Peyer's patch (tissue), 4 donors: ENCODE data around the gene NGEF. TPM values are rescaled to one million over a fixed set of nuclear protein-coding genes. Genes with fewer than 3 reads are reported as not detected.

Experiments
- DNase-seq, 3 donors: peaks; one replicate each; pipeline ENCODE4 v3.0.0-alpha.2; 2017 to 2019
- H3K27ac ChIP-seq, 4 donors: fragments of 200-600 bp; sonication (generic); one replicate each; pipeline ENCODE4 v1.5.1; 2016 to 2019
- H3K27me3 ChIP-seq, 2 donors: fragments of 200-600 bp; sonication (generic); one replicate each; pipeline ENCODE4 v1.5.1; 2019
- H3K36me3 ChIP-seq, 3 donors: fragments of 200-600 bp; sonication (generic); one replicate each; pipeline ENCODE4 v1.5.1; 2016 to 2019
- H3K4me1 ChIP-seq, 4 donors: fragments of 200-600 bp; sonication (generic); one replicate each; pipeline ENCODE4 v1.5.1; 2016 to 2019
- H3K4me3 ChIP-seq, 4 donors: fragments of 200-600 bp; sonication (generic); 1 replicate in 3 of 4; 2 replicates in 1 of 4; pipeline ENCODE4 v1.5.1; 2016 to 2019; ENCODE audit warnings: mild to moderate bottlenecking in 1 of 4
- H3K9me3 ChIP-seq, 4 donors: fragments of 200-600 bp; sonication (generic); one replicate each; pipeline ENCODE4 v1.5.1; 2016 to 2019; ENCODE audit warnings: mild to moderate bottlenecking in 1 of 4
- POLR2A ChIP-seq, 2 donors: fragments of 450-650 bp; IDR thresholded peaks; one replicate each; pipeline ENCODE4 v1.5.1; 2017; ENCODE audit warnings: antibody characterized with exemption in 2 of 2, mild to moderate bottlenecking in 2 of 2, moderate library complexity in 2 of 2
- total RNA-seq, 4 donors: library from RNA; depleted of rRNA; stranded (reverse); fragments of >200 nt; gene quantifications; one replicate each; pipeline ENCODE4 v1.1.0, GENCODE V29; 2016
- TF ChIP-seq, protein P1 (sequence below), 6 experiments: fragments of 450-650 bp in 4 of 6; fragments of 200-600 bp in 2 of 6; sonication (generic) in 1 of 6; IDR thresholded peaks; one replicate each; pipeline ENCODE4 v1.5.1; 2017 to 2019; ENCODE audit warnings: antibody characterized with exemption in 6 of 6, mild to moderate bottlenecking in 3 of 6, moderate library complexity in 1 of 6

The NGEF gene
- total RNA-seq, 4 donors from 2014 or later: 54.5 to 116 (median 98.1) TPM

DNA sequence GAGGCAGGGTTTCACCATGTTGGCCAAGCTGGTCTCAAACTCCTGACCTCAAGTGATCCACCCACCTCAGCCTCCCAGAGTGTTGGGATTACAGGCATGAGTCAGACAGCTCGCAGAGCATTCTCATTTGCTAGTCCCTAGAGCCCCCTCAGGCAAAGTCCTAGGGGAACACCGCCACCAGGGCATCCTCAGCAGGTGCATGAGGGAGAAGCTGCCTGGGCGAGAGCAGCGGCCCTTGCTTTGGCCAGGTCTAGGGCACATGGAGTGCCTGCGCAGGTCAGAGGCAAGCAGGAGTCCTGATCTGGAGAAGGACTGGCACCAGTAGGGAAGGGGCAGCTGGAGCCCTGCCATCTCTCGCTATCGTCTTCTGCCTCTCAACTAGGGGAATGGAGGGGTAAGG is 32.4 kb downstream of the NGEF start:
- no peak for TF ChIP-seq POLR2A (IDR thresholded peaks at IDR 0.05)
- TF ChIP-seq, protein P1, sequence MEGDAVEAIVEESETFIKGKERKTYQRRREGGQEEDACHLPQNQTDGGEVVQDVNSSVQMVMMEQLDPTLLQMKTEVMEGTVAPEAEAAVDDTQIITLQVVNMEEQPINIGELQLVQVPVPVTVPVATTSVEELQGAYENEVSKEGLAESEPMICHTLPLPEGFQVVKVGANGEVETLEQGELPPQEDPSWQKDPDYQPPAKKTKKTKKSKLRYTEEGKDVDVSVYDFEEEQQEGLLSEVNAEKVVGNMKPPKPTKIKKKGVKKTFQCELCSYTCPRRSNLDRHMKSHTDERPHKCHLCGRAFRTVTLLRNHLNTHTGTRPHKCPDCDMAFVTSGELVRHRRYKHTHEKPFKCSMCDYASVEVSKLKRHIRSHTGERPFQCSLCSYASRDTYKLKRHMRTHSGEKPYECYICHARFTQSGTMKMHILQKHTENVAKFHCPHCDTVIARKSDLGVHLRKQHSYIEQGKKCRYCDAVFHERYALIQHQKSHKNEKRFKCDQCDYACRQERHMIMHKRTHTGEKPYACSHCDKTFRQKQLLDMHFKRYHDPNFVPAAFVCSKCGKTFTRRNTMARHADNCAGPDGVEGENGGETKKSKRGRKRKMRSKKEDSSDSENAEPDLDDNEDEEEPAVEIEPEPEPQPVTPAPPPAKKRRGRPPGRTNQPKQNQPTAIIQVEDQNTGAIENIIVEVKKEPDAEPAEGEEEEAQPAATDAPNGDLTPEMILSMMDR (IDR thresholded peaks at IDR 0.05): no peak
- peak in 2 of 3 donors; percentile 45 to 46 for DNase-seq
- Histone ChIP-seq H3K4me1 (peaks cover 0 to 26% (median 0%) of the 10 kb centered on the region in 4 donors), H3K9me3 (no peaks in the 10 kb centered on the region), H3K27ac (peak overlapping the region in 3 of 4 donors; percentile 48 to 88 (median 75)), H3K27me3 (no peaks in the 10 kb centered on the region), H3K36me3 (no peaks in the 10 kb centered on the region), H3K4me3 (no peak overlapping the region)

DNA sequence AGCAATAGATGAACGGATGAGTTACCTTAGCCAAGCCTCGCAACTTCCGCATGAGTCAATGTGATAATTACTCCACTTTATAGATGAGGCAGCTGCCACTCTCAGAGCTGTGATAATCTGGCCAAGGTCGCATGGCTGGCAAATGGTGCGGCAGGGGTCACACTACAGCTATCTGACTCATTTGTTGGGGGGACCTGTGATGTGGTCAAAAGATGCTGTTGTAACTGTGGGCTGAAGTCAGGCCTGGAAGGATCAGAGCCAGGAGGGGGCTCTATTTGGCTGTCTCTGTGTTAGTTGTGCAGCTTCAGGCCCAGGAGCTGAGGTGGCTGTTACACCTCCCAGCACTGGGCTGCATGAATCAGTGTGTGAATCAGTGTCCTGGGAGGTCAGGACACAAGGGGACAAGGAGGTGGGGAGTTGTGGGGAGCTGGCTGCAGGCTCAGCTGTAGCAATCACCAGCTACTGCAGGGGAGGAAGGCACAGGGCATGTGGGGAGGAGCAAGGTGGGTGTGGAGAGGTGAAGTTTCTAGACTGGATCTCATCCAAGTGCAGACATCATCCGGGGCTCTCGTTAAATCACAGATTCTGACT is 33.1 kb downstream of the NGEF start:
- TF ChIP-seq POLR2A (IDR thresholded peaks at IDR 0.05): no peak
- TF ChIP-seq, protein P1 (IDR thresholded peaks at IDR 0.05): peak in 1 of 6 experiments; percentile 15
- H3K27me3 ChIP-seq: no peaks in the 10 kb centered on the region
- H3K4me1 ChIP-seq: peaks cover 0 to 26% (median 0%) of the 10 kb centered on the region in 4 donors
- H3K9me3 ChIP-seq: no peaks in the 10 kb centered on the region
- H3K27ac ChIP-seq: peak overlapping the region in 3 of 4 donors; percentile 48 to 88 (median 75)
- no peak overlapping the region for H3K4me3 ChIP-seq
- H3K36me3 ChIP-seq: no peaks in the 10 kb centered on the region
- DNase-seq: peak in 2 of 3 donors; percentile 70 to 75

DNA sequence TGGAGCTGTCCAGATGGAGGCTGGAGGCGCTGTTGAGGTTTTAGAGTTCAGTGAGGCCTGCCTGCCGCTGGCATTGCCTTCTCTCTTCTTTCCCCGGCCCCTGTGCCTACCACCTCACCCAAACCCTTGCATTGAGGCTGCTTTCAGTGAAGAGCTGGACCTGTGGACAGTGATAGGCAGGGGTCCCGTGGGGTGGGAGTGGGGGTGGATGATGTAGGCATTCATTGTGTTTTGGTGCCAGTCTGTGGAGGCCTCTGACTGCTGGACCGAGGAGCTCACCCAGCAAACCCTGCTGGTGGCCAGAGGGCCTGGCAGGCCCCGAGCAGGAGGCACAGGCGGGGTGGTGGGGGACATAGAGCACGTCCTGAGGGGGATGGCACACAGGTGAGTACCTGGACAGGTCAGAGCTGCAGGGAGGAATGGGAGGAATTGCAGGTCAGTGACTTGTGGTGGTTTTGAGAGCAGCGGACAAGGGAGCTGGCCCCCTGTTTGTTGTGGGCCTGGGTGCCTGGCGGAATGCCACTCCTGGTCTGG is 35.6 kb downstream of the NGEF start:
- Histone ChIP-seq H3K4me1 (peaks cover 0 to 26% (median 0%) of the 10 kb centered on the region in 4 donors), H3K36me3 (peaks cover 0 to 9% (median 0%) of the 10 kb centered on the region in 3 donors), H3K27me3 (no peaks in the 10 kb centered on the region), H3K4me3 (no peak overlapping the region), H3K27ac (no peak overlapping the region), H3K9me3 (no peaks in the 10 kb centered on the region)
- DNase-seq: peak in 1 of 3 donors; percentile 28
- TF ChIP-seq POLR2A (IDR thresholded peaks at IDR 0.05): no peak
- TF ChIP-seq, protein P1 (IDR thresholded peaks at IDR 0.05): no peak

DNA sequence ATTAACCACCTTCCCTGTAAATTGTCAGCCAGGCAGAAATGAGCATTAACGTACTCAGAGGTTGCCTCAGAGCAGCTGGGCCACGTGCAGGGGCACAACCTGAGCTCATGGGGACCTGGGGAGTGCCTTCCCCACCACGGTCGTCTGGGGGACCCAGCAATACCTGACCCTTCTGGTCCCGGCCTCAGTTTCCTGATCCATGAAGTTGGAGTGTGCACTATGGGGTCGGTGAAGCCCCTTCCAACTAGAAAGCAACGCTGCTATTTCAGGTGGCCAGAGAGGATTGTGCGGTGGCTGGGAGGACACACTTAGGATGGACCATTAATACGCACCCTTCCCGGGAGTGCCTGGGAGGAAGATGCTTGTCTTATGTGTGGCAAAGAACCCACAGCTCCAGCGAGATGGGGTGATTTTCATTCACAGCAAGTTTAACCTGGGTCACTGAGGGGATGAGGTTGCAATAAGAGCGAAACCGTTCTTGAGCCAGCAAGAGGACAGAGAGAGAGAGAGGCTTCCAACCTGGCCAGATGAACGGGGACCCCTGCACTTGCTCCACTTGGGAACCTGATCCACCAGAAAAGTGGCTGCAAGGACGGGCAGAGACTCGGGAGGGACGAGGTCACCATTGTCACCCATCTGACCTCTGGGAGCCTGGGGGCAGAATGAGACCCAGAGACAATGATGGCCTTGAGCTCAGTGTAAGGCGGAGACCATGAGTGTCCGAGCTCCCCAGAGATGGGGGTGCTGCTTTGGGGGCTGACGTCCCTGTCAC is 36.2 kb downstream of the NGEF start:
- TF ChIP-seq, protein P1 (IDR thresholded peaks at IDR 0.05): no peak
- TF ChIP-seq POLR2A (IDR thresholded peaks at IDR 0.05): no peak
- Histone ChIP-seq H3K9me3 (no peaks in the 10 kb centered on the region), H3K27me3 (no peaks in the 10 kb centered on the region), H3K27ac (no peak overlapping the region), H3K4me3 (no peak overlapping the region), H3K4me1 (peaks cover 0 to 19% (median 0%) of the 10 kb centered on the region in 4 donors), H3K36me3 (peaks cover 0 to 9% (median 0%) of the 10 kb centered on the region in 3 donors)
- peak in 1 of 3 donors; percentile 33 for DNase-seq

DNA sequence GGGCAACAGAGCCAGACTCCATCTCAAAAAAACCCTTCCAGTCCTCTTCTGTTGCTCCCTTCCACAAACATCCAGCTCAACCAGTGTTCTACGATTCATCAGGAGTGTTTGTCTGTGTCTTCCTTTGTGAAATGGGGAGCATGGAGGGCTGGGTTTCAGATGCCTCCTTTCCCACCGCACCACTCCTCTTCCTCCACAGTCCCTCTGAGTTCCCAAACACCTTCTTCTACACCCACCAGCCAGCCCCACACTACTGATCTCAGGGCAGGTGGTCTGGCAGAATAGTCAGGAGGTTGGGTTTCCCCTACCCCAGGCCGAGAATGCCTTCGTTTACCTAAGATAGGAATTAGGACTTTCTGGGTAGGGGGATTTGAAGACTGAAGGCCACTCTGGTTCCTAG is 36.9 kb downstream of the NGEF start:
- H3K27me3 ChIP-seq: no peaks in the 10 kb centered on the region
- H3K9me3 ChIP-seq: no peaks in the 10 kb centered on the region
- H3K4me3 ChIP-seq: no peak overlapping the region
- peaks cover 0 to 15% (median 0%) of the 10 kb centered on the region in 4 donors for H3K4me1 ChIP-seq
- no peak for DNase-seq
- H3K36me3 ChIP-seq: peaks cover 0 to 9% (median 0%) of the 10 kb centered on the region in 3 donors
- TF ChIP-seq, protein P1 (IDR thresholded peaks at IDR 0.05): no peak
- TF ChIP-seq POLR2A (IDR thresholded peaks at IDR 0.05): no peak
- H3K27ac ChIP-seq: no peak overlapping the region
